Uterus (tissue), 4 donors: ENCODE measurements around the gene PARD3. TPM values are rescaled to one million over a fixed set of nuclear protein-coding genes. Genes with fewer than 3 reads are reported as not detected.

Source experiments
- DNase-seq, 2 donors: peaks; one replicate each; pipeline ENCODE4 v3.0.0-alpha.2; 2019 to 2020
- H3K27ac ChIP-seq, 2 donors: fragments of 200-600 bp; sonication (generic); 1 replicate in 1 of 2; 2 replicates in 1 of 2; pipeline ENCODE4 v1.5.1; 2016 to 2018
- H3K27me3 ChIP-seq, 2 donors: fragments of 200-600 bp; sonication (generic); one replicate each; pipeline ENCODE4 v1.5.1; 2018 to 2019; ENCODE audit warnings: control low read depth in 1 of 2
- H3K36me3 ChIP-seq, 2 donors: fragments of 200-600 bp; sonication (generic); one replicate each; pipeline ENCODE4 v1.5.1; 2019; ENCODE audit warnings: control low read depth in 1 of 2
- H3K4me1 ChIP-seq, 2 donors: fragments of 200-600 bp; sonication (generic); one replicate each; pipeline ENCODE4 v1.5.1; 2018 to 2019; ENCODE audit warnings: control low read depth in 1 of 2
- H3K4me3 ChIP-seq, 2 donors: fragments of 200-600 bp; sonication (generic); 1 replicate in 1 of 2; 2 replicates in 1 of 2; pipeline ENCODE4 v1.5.1; 2018 to 2019; ENCODE audit warnings: mild to moderate bottlenecking in 1 of 2
- H3K9me3 ChIP-seq, 2 donors: fragments of 200-600 bp; sonication (generic); one replicate each; pipeline ENCODE4 v1.5.1; 2019; ENCODE audit warnings: control low read depth in 1 of 2
- CTCF ChIP-seq, 4 experiments: fragments of 200-600 bp in 2 of 4; fragments of 450-650 bp in 2 of 4; sonication (generic) in 2 of 4; IDR thresholded peaks; one replicate each; pipeline ENCODE4 v1.5.1; 2016 to 2019; ENCODE audit warnings: antibody characterized with exemption in 4 of 4, mild to moderate bottlenecking in 2 of 4, moderate library complexity in 1 of 4
- POLR2A ChIP-seq, 2 donors: fragments of 450-650 bp; IDR thresholded peaks; one replicate each; pipeline ENCODE4 v1.6.1; 2016; ENCODE audit warnings: antibody characterized with exemption in 2 of 2, mild to moderate bottlenecking in 1 of 2, moderate library complexity in 1 of 2
- intact Hi-C: fragments of 100-400 bp; cut with DNase I; formaldehyde crosslinking; loops from one replicate; pipeline ENCODE4 v1.15.1; 2023; ENCODE audit warnings: low total_unique reads
- total RNA-seq, 4 donors: library from RNA; depleted of rRNA in 3 of 4; stranded (reverse); fragments of >200 nt in 3 of 4; gene quantifications; one replicate each; pipeline versions ENCODE4 v1.1.0 to v1.2.4, GENCODE V29; 2014 to 2023
- donor health status: DM: yes; HTN: yes; CAD: no.

PARD3 gene
- total RNA-seq, 4 donors from 2014 or later, result 42.1 to 96.1 (median 51.5) TPM

GRCh38 chr10:34184939-34185386, 630.1 kb downstream of the PARD3 start:
- Histone ChIP-seq H3K9me3 (no peaks in the 10 kb centered on the region), H3K4me1 (no peaks in the 10 kb centered on the region), H3K27ac (peak overlapping the region in 1 of 2 donors; percentile 7), H3K4me3 (no peak overlapping the region), H3K27me3 (no peaks in the 10 kb centered on the region), H3K36me3 (no peaks in the 10 kb centered on the region)
- intact Hi-C loops, result no loop called here
- TF ChIP-seq POLR2A (IDR thresholded peaks at IDR 0.05), result no peak
- no peak for TF ChIP-seq CTCF (IDR thresholded peaks at IDR 0.05)
- no peak for DNase-seq

GRCh38 chr10:34184397-34184796, 630.7 kb downstream of the PARD3 start:
- Histone ChIP-seq H3K4me3 (no peak overlapping the region), H3K27ac (no peak overlapping the region), H3K4me1 (no peaks in the 10 kb centered on the region), H3K27me3 (no peaks in the 10 kb centered on the region), H3K36me3 (no peaks in the 10 kb centered on the region), H3K9me3 (no peaks in the 10 kb centered on the region)
- intact Hi-C loops, result no loop called here
- no peak for TF ChIP-seq CTCF (IDR thresholded peaks at IDR 0.05)
- no peak for TF ChIP-seq POLR2A (IDR thresholded peaks at IDR 0.05)
- DNase-seq, result no peak

- no peak for DNase-seq
- H3K4me3 ChIP-seq, result no peak overlapping the region
- no peak for TF ChIP-seq POLR2A (IDR thresholded peaks at IDR 0.05)
- no peak for TF ChIP-seq CTCF (IDR thresholded peaks at IDR 0.05)
- no peaks in the 10 kb centered on the region for H3K9me3 ChIP-seq
- intact Hi-C loops, result no loop called here
- H3K27me3 ChIP-seq, result no peaks in the 10 kb centered on the region
- H3K4me1 ChIP-seq, result no peaks in the 10 kb centered on the region
- H3K36me3 ChIP-seq, result no peaks in the 10 kb centered on the region
- no peak overlapping the region for H3K27ac ChIP-seq
These were observed 631.9 kb downstream of the PARD3 start for GRCh38 chr10:34183016-34183796.

- intact Hi-C loops, result no loop called here
- no peak for TF ChIP-seq CTCF (IDR thresholded peaks at IDR 0.05)
- TF ChIP-seq POLR2A (IDR thresholded peaks at IDR 0.05), result no peak
- peak overlapping the region in 1 of 2 donors; percentile 33 for H3K27ac ChIP-seq
These were observed 633.4 kb downstream of the PARD3 start for GRCh38 chr10:34181553-34182300.

GRCh38 chr10:34180749-34181148, 634.3 kb downstream of the PARD3 start:
- intact Hi-C loops, result no loop called here
- Histone ChIP-seq H3K36me3 (no peaks in the 10 kb centered on the region), H3K9me3 (no peaks in the 10 kb centered on the region), H3K27ac (no peak overlapping the region), H3K4me1 (no peaks in the 10 kb centered on the region), H3K27me3 (no peaks in the 10 kb centered on the region), H3K4me3 (no peak overlapping the region)
- DNase-seq, result no peak
- no peak for TF ChIP-seq CTCF (IDR thresholded peaks at IDR 0.05)
- no peak for TF ChIP-seq POLR2A (IDR thresholded peaks at IDR 0.05)

More at GRCh38 chr10:34181553-34182300, 633.4 kb downstream of the PARD3 start:
- Histone ChIP-seq H3K9me3 (no peaks in the 10 kb centered on the region), H3K27me3 (no peaks in the 10 kb centered on the region), H3K36me3 (no peaks in the 10 kb centered on the region), H3K4me1 (no peaks in the 10 kb centered on the region), H3K4me3 (no peak overlapping the region)
- DNase-seq, result peak in 1 of 2 donors; percentile 48
